ENCODE data around the gene SSTR1.

The SSTR1 gene

GRCh38 chr14:38233218-38233617 is 25.5 kb downstream of the SSTR1 start:
- FAIRE-seq (no peak), DNase-seq (ENCODE audit: low spot score) (no peak)

- no peak for FAIRE-seq
- DNase-seq (ENCODE audit: low spot score): no peak
Measured at GRCh38 chr14:38238332-38238731, 30.6 kb downstream of the SSTR1 start.

- DNase-seq (ENCODE audit: low spot score) (no peak), FAIRE-seq (no peak)
Measured at GRCh38 chr14:38238878-38239277, 31.2 kb downstream of the SSTR1 start.

- FAIRE-seq: no peak
- no peak for DNase-seq (ENCODE audit: low spot score)
Measured at GRCh38 chr14:38243696-38244240, 36.1 kb downstream of the SSTR1 start.

DNA sequence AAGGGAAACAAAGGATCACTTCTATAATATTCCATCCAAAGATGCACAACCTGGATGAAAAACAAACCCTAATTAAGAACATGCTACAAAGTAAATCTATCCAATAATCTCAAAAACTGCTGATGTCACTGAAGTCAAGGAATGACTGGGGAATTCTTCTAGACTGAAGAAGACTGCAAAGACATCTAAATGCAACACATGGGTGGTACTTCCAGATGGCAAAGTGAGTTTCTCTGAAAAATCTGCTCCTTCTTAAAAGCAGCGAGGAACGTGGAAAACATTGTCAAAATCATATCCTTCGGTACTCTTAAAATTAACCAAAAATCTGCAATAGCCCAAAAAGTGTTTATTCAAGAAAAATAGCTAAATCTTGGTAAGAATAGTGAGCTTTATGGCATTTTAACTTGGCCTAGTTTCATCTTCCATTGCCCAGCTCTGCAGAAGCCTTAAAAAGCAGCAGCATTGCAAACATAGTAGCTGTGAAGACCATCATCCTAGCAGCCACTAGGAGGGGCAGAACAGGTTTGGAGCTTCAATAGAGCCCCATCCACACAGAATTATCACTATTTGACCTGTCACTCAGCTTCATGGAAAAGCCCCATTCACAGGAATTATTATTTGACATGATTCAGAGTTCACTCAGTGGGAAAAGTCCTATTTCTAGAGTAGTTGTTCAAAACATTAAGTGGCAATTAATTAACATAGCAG is 40.8 kb downstream of the SSTR1 start:
- FAIRE-seq (no peak), DNase-seq (ENCODE audit: low spot score) (no peak)

- no peak for DNase-seq (ENCODE audit: low spot score)
- FAIRE-seq: no peak
Measured at GRCh38 chr14:38250331-38250730, 42.6 kb downstream of the SSTR1 start.

- DNase-seq (ENCODE audit: low spot score) (no peak), FAIRE-seq (no peak)
Measured at GRCh38 chr14:38252066-38252710, 44.5 kb downstream of the SSTR1 start.

DNA sequence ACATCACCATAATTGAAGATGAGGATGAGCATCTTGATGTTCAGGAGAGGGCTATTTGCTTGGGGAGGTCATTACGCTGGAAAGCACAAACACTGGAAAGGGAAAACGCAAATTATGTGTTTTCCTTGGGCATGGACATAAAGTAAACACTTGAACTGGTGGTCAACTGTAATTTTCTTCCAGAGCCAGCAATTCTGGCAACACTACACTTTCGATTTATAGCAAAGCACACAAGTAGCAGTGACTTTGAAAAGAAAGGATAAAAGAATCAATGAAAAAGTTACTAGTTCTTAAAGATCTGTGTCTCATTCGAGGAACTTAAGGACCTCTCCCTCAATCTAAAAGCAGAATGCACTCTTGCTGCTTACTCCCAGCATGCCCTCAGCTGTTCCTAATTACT is 46.0 kb downstream of the SSTR1 start:
- no peak for FAIRE-seq
- no peak for DNase-seq (ENCODE audit: low spot score)

DNA sequence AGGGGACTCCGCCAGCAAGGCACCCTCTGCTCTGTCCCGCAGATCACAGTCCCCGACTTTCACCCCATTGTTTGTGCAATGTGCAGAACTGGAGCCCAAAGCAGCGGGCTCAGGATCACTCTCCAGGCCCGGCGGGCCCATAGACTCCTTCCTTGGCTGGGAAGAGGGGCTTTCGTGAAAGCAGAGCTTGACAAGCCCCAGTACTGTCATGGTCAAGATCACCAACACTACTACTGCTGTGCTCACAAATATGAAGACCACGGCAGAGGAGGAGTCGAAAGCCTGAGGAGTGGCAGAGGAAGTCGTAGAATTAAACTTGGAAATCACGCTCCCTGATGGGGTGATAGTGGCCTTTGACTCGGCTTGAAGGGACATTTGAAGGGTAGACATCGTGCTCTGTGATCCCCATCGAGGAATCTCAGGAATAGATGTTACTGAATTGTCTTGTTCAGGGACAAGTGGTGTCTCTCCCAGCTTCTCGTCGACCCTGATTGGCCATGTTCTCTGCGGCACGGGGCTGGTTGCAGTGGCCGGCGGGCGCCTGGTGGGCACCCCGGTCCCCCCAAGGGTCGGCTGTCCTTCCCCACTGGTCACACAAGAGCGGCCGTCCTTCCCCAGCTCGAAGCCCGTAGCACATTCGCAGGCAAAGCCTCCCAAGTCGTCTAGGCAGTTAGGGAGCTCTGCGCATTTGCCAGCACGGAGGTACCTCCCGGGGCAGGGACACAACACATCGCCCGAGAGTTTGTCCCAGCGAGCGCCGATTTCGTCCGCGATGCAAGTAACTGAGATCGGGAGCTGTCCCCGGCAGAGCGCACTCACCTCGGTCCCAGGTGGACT is 47.1 kb downstream of the SSTR1 start:
- DNase-seq (ENCODE audit: low spot score) (no peak), FAIRE-seq (no peak)

DNA sequence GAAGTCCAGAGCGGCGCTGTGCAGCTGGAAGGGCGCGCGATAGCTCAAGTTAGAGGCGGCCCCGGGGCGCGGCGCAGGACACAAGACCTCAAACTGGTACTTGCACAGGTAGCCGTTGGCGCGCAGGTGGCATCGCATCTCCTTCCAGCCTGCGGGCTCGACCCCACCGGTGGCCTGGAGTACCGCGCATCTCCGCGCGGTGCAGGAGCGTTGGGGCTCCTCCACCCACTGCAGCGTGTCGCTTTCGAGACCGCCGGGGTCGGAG is 47.6 kb downstream of the SSTR1 start:
- DNase-seq (ENCODE audit: low spot score) (no peak), FAIRE-seq (no peak)

- no peak for DNase-seq (ENCODE audit: low spot score)
- FAIRE-seq: no peak
Measured at GRCh38 chr14:38255673-38256532, 48.2 kb downstream of the SSTR1 start, which contains the start of gene CLEC14A. CLEC14A (minus strand) TSS chr14:38256093; CDS start chr14:38256022, 71 bp downstream.

GRCh38 chr14:38256533-38256840 is 48.8 kb downstream of the SSTR1 start:
- FAIRE-seq: no peak
- DNase-seq (ENCODE audit: low spot score): no peak

- DNase-seq (ENCODE audit: low spot score) (peak; percentile 3), FAIRE-seq (no peak)
Measured at GRCh38 chr14:38257507-38257906, 49.8 kb downstream of the SSTR1 start.

- no peak for FAIRE-seq
- no peak for DNase-seq (ENCODE audit: low spot score)
Measured at GRCh38 chr14:38261620-38262019, 53.9 kb downstream of the SSTR1 start.
